ENCODE data around the gene TRIM64.
"Not testable (repeated sequence)": the region's sequence is repeated elsewhere in the genome, so short reads cannot be mapped to it uniquely, and the experiment has no call there.

TRIM64 gene

GRCh38 chr11:89965737-89966136 is at the start of gene TRIM64:
Gene TRIM64, plus strand, starts transcription at chr11:89966037. Its CDS starts 2,467 bp downstream, at chr11:89968504.
- not testable (repeated sequence) for DNase-seq (ENCODE audit: low read depth)

- no peak for DNase-seq (ENCODE audit: low read depth)
Measured at GRCh38 chr11:89922195-89922660, 43.6 kb upstream of the TRIM64 start, which contains the start of gene TRIM49D1. Gene TRIM49D1, minus strand, starts transcription at chr11:89922245. Its CDS starts 4,535 bp downstream, at chr11:89917710.

- not testable (repeated sequence) for DNase-seq (ENCODE audit: low read depth)
Measured at GRCh38 chr11:89923764-89924163, 42.1 kb upstream of the TRIM64 start, which contains the start of gene TRIM49D2. Gene TRIM49D2, plus strand, starts transcription at chr11:89924064. Its CDS starts 2,698 bp downstream, at chr11:89926762.

DNA sequence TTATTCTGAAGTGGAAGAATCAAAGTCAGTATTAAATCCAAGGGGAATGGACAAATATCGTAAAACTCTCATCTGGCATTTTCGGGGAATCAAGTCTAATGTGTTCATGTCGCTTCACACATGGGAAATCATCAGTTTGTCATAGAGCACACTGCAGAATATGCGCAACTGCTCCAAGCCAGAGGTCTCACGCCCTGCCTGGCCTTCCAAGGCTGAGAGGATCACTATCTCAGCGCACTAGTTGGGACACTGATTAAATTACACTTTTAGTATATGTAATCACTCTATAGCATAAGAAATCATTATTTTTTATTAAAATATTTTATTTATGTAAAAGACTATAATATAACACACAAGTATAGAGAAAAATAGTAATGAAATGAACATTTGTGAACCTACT is 5.0 kb upstream of the TRIM64 start:
- DNase-seq (ENCODE audit: low read depth), result not testable (repeated sequence)
